GM18502 (cell line): ENCODE measurements around the gene SLX9.

ENCODE experiments used
- ATAC-seq: cut with Tn5 transposase; IDR thresholded peaks from one replicate; pipeline ENCODE4 v1.9.1; 2021; ENCODE audit warnings: mild to moderate bottlenecking; ENCODE audit not compliant: unreplicated experiment, poor library complexity

The SLX9 gene

DNA sequence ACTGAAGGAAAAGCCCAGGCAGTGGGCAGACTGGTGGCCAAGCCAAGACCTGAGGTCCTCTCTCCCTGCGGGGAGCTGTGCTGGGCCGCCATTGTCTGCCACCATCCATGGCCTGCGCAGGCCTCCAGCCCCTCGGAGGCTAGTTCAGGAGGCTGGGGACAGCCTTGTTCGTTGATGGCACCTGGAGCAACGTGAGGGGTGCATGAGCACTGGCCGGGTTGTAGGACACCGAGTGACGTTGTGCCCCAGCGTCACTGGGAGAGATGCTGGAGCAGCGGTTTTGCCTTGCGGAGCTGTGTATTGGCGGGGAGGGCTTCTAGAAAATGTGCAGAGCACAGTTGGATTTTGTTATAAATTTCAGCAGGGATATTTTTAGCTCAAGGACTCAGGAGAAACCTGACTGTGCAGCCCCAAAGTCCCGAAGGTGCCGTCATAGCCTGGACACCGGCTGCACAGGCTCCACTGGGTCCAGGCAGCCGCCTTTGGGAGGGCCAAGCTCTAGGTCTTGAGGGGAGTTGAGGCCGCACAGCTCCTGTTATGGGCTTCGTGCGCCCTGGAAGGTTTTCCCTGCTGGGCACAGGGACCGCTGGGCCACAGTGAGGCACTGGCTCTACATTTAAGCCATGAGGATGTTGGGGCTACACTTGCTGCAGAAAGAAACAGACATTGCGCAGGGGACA is 86.4 kb downstream of the SLX9 start:
- no peak for ATAC-seq
